ENCODE measurements around the gene SGF29.

- TF ChIP-seq CTCF (IDR thresholded peaks at IDR 0.05) (no peak), POLR2A (IDR thresholded peaks at IDR 0.05) (no peak)
These were observed 19.0 kb upstream of the SGF29 start for GRCh38 chr16:28534542-28535373.

All from ovary (tissue), 3 donors.